NCI-H2227 (cell line): ENCODE measurements around the gene FAM117B.
"Not testable (repeated sequence)": the region's sequence is repeated elsewhere in the genome, so short reads cannot be mapped to it uniquely, and the experiment has no call there.

ENCODE experiments used
- DNase-seq: peaks from one replicate; lab custom pipeline; 2025; ENCODE audit not compliant: unreplicated experiment; lab: John Stamatoyannopoulos, UW

FAM117B gene

DNA sequence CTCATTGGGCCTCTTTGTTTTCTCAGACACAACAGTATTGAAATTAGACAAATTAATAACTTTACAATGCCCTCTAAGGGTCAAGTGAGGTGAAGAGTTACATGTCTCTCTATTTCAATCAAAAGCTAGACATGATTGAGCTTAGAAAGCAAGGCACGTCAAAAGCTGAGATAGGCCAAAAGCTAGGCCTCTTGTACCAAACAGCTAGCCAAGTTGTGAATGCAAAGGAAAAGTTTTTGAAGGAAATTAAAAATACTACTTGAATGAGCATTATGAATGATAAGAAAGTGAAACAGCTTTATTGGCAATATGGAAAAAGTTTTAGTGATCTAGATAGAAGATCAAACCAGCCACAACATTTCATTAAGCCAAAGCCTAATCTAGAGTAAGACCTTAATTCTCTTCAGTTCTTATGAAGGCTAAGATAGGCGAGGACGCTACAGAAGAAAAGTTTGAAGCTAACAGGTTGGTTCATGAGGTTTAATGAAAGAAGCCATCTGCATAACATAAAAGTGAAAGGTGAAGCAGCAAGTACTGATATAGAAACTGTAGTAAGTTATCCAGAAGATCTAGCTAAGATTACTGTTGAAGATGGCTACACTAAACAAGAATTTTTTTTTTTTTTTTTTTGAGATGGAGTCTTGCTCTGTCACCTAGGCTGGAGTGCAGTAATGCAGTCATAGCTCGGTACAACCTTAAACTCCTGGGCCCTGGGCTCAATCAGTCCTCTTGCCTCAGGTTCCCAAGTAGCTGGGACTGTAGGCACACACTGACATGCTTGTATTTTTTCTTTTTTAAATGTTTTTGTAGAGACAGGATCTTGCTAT is 65.5 kb downstream of the FAM117B start:
- DNase-seq, result no peak

DNA sequence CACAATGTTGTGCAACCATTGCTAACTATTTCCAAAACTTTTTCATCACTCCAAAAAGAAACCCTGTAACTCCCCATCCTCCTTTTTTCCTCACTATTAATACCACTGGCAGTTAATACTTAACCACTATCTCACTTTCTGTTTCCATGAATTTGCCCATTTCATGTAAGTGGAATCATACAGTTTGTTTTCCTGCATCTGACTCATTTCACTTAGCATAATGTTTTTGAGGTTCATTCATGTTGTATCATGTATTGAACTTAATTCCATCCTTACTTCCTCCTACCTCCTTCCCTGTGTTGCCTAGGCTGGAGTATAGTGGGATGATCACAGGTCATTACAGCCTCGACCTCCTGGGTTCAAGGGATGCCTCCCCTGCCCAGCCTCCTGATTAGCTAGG is 68.3 kb downstream of the FAM117B start:
- no peak for DNase-seq

DNA sequence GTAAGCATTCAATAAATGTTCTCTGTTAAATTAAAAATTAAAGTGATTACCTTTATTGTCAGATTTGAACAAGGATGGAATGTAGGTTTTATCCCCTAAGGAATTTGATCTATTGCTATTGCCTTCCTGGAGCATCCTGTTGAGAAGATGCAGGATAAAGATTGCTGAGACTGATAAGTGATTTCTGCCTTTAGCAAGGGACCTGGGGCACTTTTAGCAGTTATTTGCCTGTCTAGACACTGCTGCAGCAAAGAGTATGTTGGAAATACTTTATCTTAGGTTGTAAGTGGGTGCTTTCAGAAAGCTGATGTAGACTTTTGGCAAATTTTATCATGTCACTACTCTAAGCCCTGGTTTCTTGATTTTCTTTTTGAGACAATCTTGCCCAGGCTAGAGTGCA is 69.5 kb downstream of the FAM117B start:
- no peak for DNase-seq

DNA sequence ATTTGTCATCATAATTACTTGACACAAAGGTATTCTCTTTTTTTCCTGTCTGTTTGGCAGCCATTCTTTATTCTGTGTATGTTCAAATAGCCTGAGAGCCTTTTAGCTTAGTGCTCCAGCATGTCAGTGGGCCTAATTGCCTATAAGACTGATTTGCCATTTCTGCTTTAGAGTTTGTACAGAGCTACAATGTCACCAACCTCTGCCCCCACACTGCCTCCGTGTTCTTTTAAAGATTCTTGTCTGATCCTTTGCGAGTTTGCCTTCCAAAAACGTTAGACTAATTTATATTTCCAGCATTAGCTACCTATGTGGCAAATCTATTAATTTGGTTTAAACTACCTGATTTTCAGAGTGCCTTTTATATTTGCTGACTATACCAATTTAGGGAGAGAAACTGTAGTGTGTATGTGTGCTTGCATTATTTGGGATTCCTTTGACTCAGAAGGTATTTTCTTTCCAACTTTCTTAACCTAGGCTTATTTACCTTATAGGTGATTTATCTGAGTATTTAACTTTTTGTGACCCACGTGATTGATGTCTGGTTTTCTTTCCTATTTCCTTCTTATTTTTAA is 70.8 kb downstream of the FAM117B start:
- DNase-seq, result no peak

DNA sequence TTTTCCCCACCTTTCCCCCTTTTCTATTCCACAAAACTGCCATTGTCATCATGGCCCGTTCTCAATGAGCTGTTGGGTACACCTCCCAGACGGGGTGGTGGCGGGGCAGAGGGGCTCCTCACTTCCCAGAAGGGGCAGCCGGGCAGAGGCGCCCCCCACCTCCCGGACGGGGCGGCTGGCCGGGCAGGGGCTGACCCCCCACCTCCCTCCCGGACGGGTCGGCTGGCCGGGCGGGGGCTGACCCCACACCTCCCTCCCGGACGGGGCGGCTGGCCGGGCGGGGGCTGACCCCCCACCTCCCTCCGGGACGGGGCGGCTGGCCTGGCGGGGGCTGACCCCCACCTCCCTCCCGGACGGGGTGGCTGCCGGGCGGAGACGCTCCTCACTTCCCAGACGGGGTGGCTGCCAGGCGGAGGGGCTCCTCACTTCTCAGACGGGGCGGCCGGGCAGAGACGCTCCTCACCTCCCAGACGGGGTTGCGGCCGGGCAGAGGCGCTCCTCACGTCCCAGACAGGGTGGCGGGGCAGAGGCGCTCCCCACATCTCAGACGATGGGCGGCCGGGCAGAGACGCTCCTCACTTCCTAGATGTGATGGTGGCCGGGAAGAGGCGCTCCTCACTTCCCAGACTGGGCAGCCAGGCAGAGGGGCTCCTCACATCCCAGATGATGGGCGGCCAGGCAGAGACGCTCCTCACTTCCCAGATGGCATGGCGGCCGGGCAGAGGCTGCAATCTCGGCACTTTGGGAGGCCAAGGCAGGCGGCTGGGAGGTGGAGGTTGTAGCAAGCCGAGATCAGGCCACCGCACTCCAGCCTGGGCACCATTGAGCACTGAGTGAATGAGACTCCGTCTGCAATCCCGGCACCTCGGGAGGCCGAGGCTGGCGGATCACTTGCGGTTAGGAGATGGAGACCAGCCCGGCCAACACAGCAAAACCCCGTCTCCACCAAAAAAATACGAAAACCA is 80.5 kb downstream of the FAM117B start:
- DNase-seq, result not testable (repeated sequence)

DNA sequence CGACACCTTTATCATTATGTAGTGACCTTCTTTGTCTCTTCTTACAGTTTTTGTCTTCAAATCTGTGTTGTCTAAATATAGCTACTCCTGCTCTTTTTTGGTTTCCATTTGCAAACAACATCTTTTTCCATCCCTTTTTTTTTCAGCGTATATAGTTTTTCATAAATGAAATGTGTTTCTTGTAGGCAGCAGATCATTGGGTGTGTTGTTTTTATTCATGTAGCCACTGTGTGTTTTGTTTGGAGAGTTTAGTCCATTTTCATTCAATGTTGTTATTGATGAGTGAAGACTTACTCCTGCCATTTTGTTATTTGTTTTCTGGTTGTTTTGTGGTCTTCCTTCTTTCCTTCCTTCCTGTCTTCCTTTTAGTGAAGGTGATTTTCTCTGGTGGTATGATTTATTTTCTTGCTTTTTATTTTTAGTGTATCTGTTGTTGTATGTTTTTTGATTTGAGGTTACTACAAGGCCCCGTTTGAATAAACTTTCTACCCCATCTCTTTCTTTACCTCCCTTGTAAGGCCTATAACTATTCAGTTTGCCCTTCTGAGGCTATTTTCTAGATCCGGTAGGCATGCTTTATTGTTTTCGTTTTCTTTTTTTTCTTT is 81.4 kb downstream of the FAM117B start:
- DNase-seq, result no peak

DNA sequence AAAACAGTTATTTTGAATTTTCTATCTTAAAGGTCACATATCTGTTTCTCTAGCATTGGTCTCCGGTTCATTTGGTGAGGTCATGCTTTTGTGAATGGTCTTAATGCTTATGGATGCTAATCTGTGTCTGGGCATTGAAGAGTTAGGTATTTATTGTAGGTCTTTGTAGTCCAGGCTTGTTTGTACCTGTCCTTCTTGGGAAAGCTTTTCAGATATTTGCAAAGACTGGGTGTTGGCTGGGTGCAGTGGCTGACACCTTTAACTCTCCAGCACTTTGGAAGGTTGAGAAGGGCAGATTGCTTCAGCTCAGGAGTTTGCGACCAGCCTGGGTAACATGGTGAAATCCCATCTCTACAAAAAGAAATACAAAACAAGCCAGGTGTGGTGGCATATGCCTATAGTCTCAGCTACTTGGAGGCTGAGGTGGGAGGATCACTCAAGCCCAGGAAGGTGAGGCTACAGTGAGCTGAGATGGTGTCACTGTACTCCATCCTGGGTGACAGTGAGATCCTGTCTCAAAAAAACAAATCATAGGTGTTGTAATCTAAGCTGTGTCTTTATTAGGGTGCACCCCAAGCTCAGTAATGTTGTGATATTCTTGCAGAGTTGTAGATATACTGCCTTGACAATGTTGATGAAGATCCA is 82.3 kb downstream of the FAM117B start:
- no peak for DNase-seq

DNA sequence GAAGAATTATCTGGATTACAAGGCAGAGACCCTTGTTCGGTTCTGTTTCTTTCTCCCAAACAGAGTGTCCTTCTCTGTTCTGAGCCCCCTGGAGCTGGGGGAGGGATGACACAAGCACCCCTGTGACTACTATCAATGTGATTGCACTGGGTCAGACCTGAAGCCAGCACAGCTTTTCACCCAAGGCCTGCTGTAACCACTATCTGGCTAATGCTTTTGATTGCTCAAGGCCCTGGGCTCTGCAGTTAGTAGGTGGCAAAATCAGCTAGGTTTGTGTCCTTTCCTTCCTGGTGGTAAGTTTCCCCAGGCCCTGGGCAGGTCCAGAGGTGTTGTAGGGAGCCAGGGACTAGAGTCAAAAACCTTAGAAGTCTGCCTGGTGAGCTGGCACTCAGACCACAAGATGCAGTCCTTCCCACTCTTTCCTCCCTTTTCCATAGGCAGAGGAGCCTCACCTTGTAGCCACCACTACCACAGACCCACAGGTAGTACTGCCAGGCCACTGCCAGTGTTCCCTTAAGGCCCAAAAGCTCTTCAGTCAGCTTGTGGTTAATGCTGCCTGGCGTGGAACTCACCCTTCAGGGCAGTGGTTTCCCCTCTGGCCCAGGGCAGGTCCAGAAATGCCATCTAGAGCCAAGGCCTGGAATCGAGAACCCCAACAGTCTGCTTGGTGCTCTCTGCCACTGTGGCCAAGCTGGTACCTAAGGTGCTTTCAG is 83.0 kb downstream of the FAM117B start:
- no peak for DNase-seq

DNA sequence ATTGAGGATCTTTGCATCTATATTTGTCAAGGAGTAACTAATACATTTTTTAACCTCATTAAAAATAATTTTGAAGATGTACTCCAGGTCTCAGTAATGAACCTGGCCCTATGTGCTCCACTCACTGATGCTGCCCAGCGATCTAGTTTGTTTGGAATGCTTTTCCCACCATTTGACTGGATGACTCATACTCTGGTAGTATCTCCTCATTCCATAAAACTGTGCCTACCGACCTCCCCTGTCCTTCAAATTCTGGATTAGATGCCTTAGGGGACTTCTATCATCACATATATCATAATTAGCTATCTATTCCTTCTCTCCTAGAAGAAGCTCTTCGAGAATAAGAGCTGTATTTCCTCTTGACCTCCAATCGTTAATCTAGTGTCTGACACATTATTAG is 83.8 kb downstream of the FAM117B start:
- no peak for DNase-seq

DNA sequence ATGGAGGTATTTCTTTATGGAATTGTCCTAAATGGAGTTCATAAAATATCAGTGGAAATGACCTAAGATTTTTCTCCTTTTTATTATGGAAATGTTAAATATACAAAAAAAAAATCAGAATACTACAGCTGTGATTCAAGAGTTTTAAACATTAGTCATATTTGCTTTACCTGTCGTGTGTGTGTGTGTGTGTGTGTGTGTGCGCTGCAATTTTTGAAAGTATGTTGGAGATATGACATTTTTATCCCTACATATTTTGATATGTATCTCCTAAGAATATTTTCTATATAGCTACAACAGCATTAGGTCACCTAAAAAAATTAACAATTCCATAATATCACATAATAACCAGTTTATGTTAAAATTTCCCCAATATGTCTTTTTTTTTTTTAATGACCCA is 85.5 kb downstream of the FAM117B start:
- no peak for DNase-seq

DNA sequence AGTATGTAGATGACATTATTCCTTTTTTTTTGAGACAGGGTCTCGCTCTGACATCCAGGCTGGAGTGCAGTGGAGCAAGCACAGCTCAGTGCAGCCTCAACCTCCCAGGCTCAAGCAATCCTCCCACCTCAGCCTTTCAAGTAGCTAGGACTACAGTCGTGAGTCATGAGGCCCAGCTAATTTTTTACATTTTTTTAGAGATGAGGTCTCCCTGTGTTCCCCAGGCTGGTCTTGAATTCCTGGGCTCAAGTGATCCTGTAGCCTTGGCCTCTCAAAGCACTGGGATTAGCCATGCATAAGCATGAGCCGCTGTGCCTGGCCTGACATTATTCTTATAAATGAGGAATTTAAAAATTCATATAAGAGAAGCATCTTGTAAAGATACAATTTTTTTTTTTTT is 86.9 kb downstream of the FAM117B start:
- DNase-seq, result no peak

DNA sequence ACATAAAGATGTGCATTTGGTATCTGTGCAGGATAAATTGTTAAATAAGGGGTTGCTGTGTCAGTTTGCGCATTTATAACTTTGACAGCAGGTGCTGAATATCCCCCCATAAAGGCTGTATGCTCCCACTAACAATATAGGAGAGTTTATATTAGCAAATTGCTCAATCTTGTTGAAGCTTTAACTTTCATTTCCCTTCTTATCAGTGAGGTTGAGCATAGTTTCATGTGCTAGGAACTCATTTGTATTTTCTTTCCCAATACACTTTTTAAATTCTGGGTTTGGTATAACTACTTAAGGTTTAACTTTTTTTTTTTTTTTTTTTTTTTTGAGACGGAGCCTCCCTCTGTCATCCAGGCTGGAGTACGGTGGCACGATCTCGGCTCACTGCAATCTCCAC is 89.0 kb downstream of the FAM117B start:
- DNase-seq, result no peak

DNA sequence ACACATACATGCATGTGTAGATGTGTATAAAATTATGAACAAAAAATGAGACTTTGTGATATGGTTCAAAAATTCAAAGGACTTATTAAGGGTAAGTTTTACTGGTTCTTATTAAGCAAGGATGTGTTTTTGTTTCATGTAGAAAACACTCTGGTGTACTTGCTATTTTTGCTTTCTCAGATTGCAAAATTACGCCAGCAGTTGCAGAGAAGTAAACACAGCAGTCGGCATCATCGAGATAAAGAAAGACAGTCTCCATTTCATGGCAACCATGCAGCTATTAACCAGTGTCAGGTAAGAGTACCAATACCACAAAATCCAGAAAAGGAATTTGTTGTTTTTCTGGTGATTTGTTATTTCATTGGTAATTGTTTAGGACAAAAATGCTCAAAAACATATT is 91.3 kb downstream of the FAM117B start:
- DNase-seq, result no peak

DNA sequence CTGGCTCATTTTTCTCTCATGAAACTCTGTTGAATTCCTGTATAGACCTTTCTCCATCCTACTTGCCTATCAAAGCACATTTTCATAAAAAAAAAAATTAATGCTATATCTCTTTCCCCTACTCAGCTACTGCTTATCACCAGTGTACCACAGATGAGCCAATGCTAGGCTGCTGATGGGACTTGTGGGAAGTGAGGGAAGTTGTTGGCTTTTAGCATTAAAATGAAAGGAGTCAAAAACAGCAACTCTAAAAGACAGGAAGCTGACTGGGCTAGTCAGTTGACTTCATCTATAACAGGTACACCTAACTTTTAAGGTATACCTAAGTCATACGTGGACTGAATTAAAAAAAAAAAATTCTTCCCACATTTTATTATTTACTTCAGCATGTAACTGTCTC is 102.1 kb downstream of the FAM117B start:
- no peak for DNase-seq

DNA sequence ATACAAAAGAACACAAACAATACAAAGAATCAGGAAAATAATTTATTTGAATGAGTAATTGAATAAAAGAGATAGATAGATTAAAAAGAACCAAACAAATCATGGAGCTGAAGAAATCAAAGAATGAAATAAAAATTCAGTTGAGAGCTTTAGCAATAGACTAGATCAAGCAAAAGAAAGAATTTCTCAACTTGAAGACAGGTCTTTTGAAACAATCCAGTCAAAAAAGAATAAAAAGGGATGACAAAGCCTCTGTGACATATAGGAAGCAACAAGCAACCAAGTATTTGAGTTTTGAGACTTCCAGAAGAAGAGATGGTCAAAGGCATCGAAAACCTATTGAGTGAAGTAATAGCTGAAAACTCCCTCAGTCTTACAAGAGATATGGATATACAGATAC is 108.8 kb downstream of the FAM117B start:
- no peak for DNase-seq

DNA sequence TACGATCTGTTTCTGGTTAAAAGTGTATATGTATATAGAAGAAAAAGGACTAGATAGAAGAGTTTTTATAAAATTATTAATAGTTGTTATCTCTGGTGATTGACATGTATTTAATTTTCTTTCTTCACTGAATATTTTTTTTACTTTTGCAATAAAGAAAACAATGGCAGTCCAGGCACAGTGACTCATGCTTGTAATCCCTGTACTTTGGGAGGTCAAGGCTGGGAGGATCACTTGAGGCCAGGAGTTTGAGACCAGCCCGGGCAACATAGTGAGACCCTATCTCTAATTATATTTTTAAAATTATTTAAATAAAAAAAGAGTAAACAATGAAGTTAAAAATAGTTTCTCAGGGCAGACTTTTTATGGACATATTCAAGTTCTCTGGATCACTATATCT is 114.7 kb downstream of the FAM117B start:
- DNase-seq, result no peak

DNA sequence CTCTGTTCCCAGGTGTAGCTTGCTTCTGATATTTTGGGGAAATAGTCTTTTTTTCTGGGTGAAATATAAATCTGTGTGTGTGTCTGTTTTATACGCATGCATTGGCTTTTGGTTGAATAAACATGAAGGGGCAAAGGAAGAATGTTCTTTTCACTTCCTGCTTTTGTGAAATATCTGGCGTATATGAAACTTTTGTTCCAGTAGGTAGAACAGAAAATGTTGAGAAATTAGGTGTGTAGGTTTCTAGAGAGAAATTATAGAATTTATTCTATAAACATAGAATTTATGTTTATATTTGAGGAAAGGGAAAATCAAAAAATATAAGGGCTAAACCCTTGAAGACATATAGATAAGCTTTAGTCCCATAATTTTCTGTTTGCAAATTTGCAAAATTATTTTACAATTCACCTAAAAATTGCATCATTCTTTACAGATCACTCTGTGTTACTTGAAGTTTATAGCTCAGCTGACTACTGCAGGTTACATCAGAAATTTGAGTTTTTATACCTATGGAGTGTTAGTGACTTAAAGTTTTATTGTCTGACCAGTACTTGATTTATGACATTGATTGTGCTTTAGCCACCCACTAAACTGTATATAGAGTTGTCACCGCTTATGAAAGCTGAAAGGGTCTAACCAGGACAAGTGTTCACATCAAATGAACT is 116.1 kb downstream of the FAM117B start:
- DNase-seq, result no peak

DNA sequence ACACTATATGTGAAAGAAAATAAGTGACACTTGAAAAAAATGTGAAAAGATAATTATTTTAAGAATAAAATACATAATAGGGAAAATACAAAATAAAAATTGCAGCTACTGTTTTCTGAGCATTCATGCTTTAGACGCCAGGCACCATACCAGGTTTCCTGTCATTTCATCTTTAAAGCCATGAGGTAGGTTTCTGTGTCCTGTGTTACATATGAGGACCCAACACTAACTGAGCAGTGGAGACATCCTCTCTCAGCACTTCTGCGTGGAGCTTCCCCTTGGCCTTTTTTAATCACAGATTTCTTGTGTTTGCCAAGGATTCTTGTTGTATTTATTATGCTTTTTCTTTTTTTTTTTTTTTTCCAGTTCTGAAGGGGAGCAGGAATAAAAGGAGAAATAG is 117.3 kb downstream of the FAM117B start:
- no peak for DNase-seq

DNA sequence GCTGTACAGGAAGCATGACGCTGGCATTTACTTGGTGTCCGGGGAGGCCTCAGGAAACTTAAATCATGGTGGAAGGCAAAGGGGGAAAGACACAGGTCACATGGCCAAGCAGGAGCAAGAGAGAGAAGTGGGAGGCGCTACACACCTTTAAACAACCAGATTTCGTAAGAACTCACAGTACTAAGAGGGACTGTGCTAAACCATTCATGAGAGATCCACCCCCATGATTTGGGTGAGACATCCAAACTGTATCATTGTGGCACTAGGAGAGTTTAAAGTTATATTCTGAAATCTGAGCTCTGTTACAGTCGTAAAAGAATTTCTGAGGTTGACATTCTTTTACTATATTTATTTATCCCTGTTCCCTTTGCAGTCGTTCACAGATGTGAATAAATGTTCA is 120.2 kb downstream of the FAM117B start:
- DNase-seq, result no peak

DNA sequence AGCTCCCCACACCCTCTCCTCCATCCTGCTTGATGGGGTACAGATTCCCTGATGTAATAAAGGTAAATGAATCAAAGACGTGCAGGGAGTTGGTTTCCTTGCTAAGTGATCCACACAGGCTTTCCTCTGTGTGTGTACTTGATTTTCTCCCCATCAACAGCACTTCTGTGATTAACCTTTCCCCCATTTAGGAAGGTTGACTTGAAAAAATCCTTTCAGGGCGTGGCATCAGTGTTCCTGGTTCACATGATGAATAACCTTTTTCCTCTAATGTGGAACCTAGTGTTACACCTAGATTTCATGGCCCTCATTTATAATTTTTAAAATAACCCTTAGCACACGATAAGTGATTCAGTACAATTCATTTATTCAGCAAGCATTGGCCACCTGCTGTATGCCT is 121.8 kb downstream of the FAM117B start:
- DNase-seq, result no peak
